H1 (cell line): Measurements from ENCODE around the gene USP7. TPM values are rescaled to one million over a fixed set of nuclear protein-coding genes. Genes with fewer than 3 reads are reported as not detected.
"Not testable (repeated sequence)": the region's sequence is repeated elsewhere in the genome, so short reads cannot be mapped to it uniquely, and the experiment has no call there.

Experiments used
- CTCF ChIA-PET: fragments of 300-600 bp; sonication (Branson Sonifier 250); formaldehyde crosslinking; loops from one replicate; lab custom pipeline; 2021; ENCODE audit not compliant: partially characterized antibody; lab: Charles Lee
- POLR2A ChIA-PET: fragments of 300-600 bp; sonication (Branson Sonifier 250); formaldehyde crosslinking; loops from one replicate; lab custom pipeline; 2021; ENCODE audit warnings: inconsistent platforms; ENCODE audit not compliant: partially characterized antibody; lab: Charles Lee
- DNase-seq, 2 experiments: peaks; one replicate each; pipeline versions ENCODE4 v3.0.0 to v3.0.0-alpha.2; 2010 to 2022; ENCODE audit warnings: low spot score in 2 of 2, low read depth in 1 of 2, mixed read lengths in 1 of 2
- FAIRE-seq: peaks from 2 replicates; lab custom pipeline; 2011; peaks lifted over from hg19 to GRCh38; lab: Jason Lieb, UNC
- H2AFZ ChIP-seq: 2 replicates; pipeline ENCODE4 v1.8.1; 2012; ENCODE audit warnings: low read length, inconsistent platforms
- H2AK5ac ChIP-seq: 2 replicates; pipeline ENCODE4 v1.6.1; 2013; ENCODE audit warnings: low read depth, low read length
- H2BK120ac ChIP-seq: replicated peaks from 2 replicates; pipeline ENCODE3; 2013; ENCODE audit warnings: low read depth, low read length, inconsistent platforms
- H2BK12ac ChIP-seq: 2 replicates; pipeline ENCODE4 v1.6.1; 2013; ENCODE audit warnings: low read depth, low read length
- H2BK15ac ChIP-seq: 2 replicates; pipeline ENCODE4 v1.6.1; 2013; ENCODE audit warnings: low read length
- H2BK20ac ChIP-seq: 2 replicates; pipeline ENCODE4 v1.6.1; 2013; ENCODE audit warnings: low read length
- H2BK5ac ChIP-seq: 2 replicates; pipeline ENCODE4 v1.6.1; 2013; ENCODE audit warnings: low read depth, low read length
- H3K14ac ChIP-seq: 2 replicates; pipeline ENCODE4 v1.6.1; 2013; ENCODE audit warnings: inconsistent platforms; ENCODE audit not compliant: insufficient read length
- H3K18ac ChIP-seq: 2 replicates; pipeline ENCODE4 v1.6.1; 2013; ENCODE audit warnings: low read length; ENCODE audit errors: extremely low read depth
- H3K23ac ChIP-seq: 2 replicates; pipeline ENCODE4 v1.6.1; 2013; ENCODE audit warnings: inconsistent platforms; ENCODE audit not compliant: insufficient read length
- H3K23me2 ChIP-seq: 2 replicates; pipeline ENCODE4 v1.6.1; 2013; ENCODE audit warnings: low read depth, low read length
- H3K27ac ChIP-seq: 2 replicates; pipeline ENCODE4 v1.6.1; 2011; ENCODE audit warnings: low read depth, low read length, inconsistent platforms
- H3K27me3 ChIP-seq, 4 experiments: replicated peaks in 1 of 4; 1 replicate in 1 of 4; 2 replicates in 3 of 4; pipeline versions ENCODE4 v1.6.1 to v1.8.1; 2011 to 2013; ENCODE audit warnings: low read length in 3 of 4, mild to moderate bottlenecking in 3 of 4, inconsistent platforms in 2 of 4, mixed read lengths in 2 of 4, moderate library complexity in 1 of 4; ENCODE audit not compliant: control insufficient read depth in 3 of 4, insufficient read depth in 3 of 4; ENCODE audit errors: extremely low read depth in 1 of 4
- H3K36me3 ChIP-seq, 4 experiments: 2 replicates each; pipeline versions ENCODE4 v1.6.1 to v1.8.1; 2011 to 2013; ENCODE audit warnings: mild to moderate bottlenecking in 4 of 4, low read length in 3 of 4, moderate library complexity in 2 of 4, control low read depth in 1 of 4, inconsistent platforms in 1 of 4; ENCODE audit not compliant: insufficient read depth in 4 of 4, control insufficient read depth in 2 of 4
- H3K4ac ChIP-seq: replicated peaks from 2 replicates; pipeline ENCODE3; 2013; ENCODE audit warnings: low read length, low read depth, mixed read lengths, inconsistent platforms; ENCODE audit not compliant: insufficient read length
- H3K4me1 ChIP-seq, 4 experiments: replicated peaks in 1 of 4; 1 replicate in 1 of 4; 2 replicates in 3 of 4; pipeline versions ENCODE4 v1.6.1 to v1.8.1; 2011 to 2013; ENCODE audit warnings: low read length in 3 of 4, inconsistent platforms in 2 of 4, mixed read lengths in 1 of 4; ENCODE audit not compliant: insufficient read depth in 4 of 4, control insufficient read depth in 3 of 4
- H3K4me2 ChIP-seq, 2 experiments: 2 replicates each; pipeline versions ENCODE4 v1.6.1 to v1.8.1; 2011 to 2013; ENCODE audit warnings: low read depth in 2 of 2, low read length in 2 of 2, control low read depth in 1 of 2, inconsistent platforms in 1 of 2, mild to moderate bottlenecking in 1 of 2; ENCODE audit not compliant: insufficient read depth in 1 of 2
- H3K4me3 ChIP-seq, 4 experiments: fragments of 200-600, 300-600 bp in 1 of 4; sonication (generic), shearing (Covaris generic), sonication (Bioruptor Twin) in 1 of 4; 2 replicates each; pipeline versions ENCODE4 v1.5.1 to v1.8.1; 2011 to 2016; ENCODE audit warnings: low read length in 4 of 4, low read depth in 3 of 4, control low read depth in 2 of 4, inconsistent platforms in 2 of 4, mild to moderate bottlenecking in 2 of 4, mixed read lengths in 1 of 4, moderate library complexity in 1 of 4; ENCODE audit not compliant: insufficient read depth in 2 of 4; ENCODE audit errors: extremely low read depth in 1 of 4
- H3K56ac ChIP-seq: replicated peaks from 2 replicates; pipeline ENCODE3; 2013; ENCODE audit warnings: low read depth, mild to moderate bottlenecking, mixed read lengths, low read length, inconsistent platforms; ENCODE audit not compliant: insufficient read length
- H3K79me1 ChIP-seq: 2 replicates; pipeline ENCODE4 v1.6.1; 2013; ENCODE audit warnings: low read depth, low read length, control low read depth
- H3K79me2 ChIP-seq, 2 experiments: 2 replicates each; pipeline versions ENCODE4 v1.6.1 to v1.8.1; 2012 to 2013; ENCODE audit warnings: low read length in 2 of 2, mild to moderate bottlenecking in 2 of 2, inconsistent platforms in 1 of 2; ENCODE audit not compliant: insufficient read depth in 2 of 2, control insufficient read depth in 1 of 2
- H3K9ac ChIP-seq, 4 experiments: replicated peaks in 1 of 4; 1 replicate in 1 of 4; 2 replicates in 3 of 4; pipeline versions ENCODE4 v1.6.1 to v1.8.1; 2011 to 2013; ENCODE audit warnings: low read depth in 3 of 4, low read length in 3 of 4, control low read depth in 2 of 4, mild to moderate bottlenecking in 2 of 4, moderate library complexity in 2 of 4, inconsistent platforms in 1 of 4; ENCODE audit errors: extremely low read depth in 1 of 4
- H3K9me3 ChIP-seq, 2 experiments: 2 replicates each; pipeline versions ENCODE4 v1.6.1 to v1.8.1; 2012 to 2013; ENCODE audit warnings: mild to moderate bottlenecking in 2 of 2, moderate library complexity in 2 of 2, control low read depth in 1 of 2, inconsistent platforms in 1 of 2, low read depth in 1 of 2, low read length in 1 of 2, mixed read lengths in 1 of 2; ENCODE audit not compliant: insufficient read depth in 2 of 2
- H4K20me1 ChIP-seq, 2 experiments: replicated peaks in 1 of 2; 2 replicates each; pipeline versions ENCODE3 to v1.8.1; 2011 to 2013; ENCODE audit warnings: inconsistent platforms in 2 of 2, low read length in 2 of 2, mild to moderate bottlenecking in 1 of 2; ENCODE audit not compliant: insufficient read depth in 2 of 2, control insufficient read depth in 1 of 2
- H4K5ac ChIP-seq: 2 replicates; pipeline ENCODE4 v1.6.1; 2013; ENCODE audit warnings: low read length, low read depth, mixed read lengths, inconsistent platforms; ENCODE audit not compliant: insufficient read length
- H4K8ac ChIP-seq: 2 replicates; pipeline ENCODE4 v1.8.0; 2013; ENCODE audit warnings: mild to moderate bottlenecking, moderate library complexity, low read length, inconsistent platforms; ENCODE audit not compliant: insufficient read depth; ENCODE audit errors: extremely low read depth
- H4K91ac ChIP-seq: replicated peaks from 2 replicates; pipeline ENCODE3; 2013; ENCODE audit warnings: low read length, mixed read lengths, inconsistent platforms; ENCODE audit not compliant: insufficient read length
- WGBS, 2 experiments: shearing (Covaris generic) in 1 of 2; methylation state at CpG; one replicate each; pipeline versions ENCODE4 v1.1.6 to v1.1.7; 2013 to 2015; ENCODE audit warnings: low lambda C conversion rate in 2 of 2, mixed read lengths in 2 of 2, inconsistent platforms in 1 of 2, low coverage in 1 of 2, missing lambda C conversion rate in 1 of 2; ENCODE audit not compliant: insufficient replicate concordance in 2 of 2, insufficient coverage in 1 of 2, insufficient read length in 1 of 2; ENCODE audit errors: extremely low coverage in 1 of 2, missing lambda C conversion rate in 1 of 2; 5-methylcytosine and 5-hydroxymethylcytosine counted together
- polyA plus RNA-seq, 7 experiments: library from polyadenylated mRNA; depleted of rRNA in 3 of 7; stranded (reverse) in 5 of 7; unstranded in 2 of 7; fragments of >200 nt in 5 of 7; fragments of 200-250 nt in 2 of 7; gene quantifications; 1 replicate in 5 of 7; 2 replicates in 1 of 7; 4 replicates in 1 of 7; pipeline versions ENCODE4 v1.2.1 to v1.2.3, GENCODE V29; 2011 to 2013; ENCODE audit warnings: missing spikeins in 2 of 7, mixed read lengths in 2 of 7
- total RNA-seq: library from RNA; stranded (reverse); fragmentation: NEBNext Ultra II Directional; extraction: Animal tissue kit (Norgen Biotek cat#: 25700); gene quantifications from 2 replicates; pipeline ENCODE4 v1.2.1, GENCODE V29; 2021

The USP7 gene
- total and polyA plus RNA-seq, 2 of the 8 experiments (the other 6 are each of a cell fraction or from before 2014, with no cell fraction given): 21.3 to 211 TPM

- not testable (repeated sequence) for H2BK5ac ChIP-seq, H2BK15ac ChIP-seq, FAIRE-seq, H4K91ac ChIP-seq, H3K9ac ChIP-seq, H3K18ac ChIP-seq, H3K56ac ChIP-seq, H2AK5ac ChIP-seq, H2AFZ ChIP-seq, H3K14ac ChIP-seq, H4K5ac ChIP-seq, H3K4me2 ChIP-seq, H3K79me2 ChIP-seq, H2BK20ac ChIP-seq, H3K79me1 ChIP-seq, H3K36me3 ChIP-seq, H4K8ac ChIP-seq, H3K27ac ChIP-seq, H4K20me1 ChIP-seq, H3K9me3 ChIP-seq, DNase-seq, H3K4me3 ChIP-seq, H3K4ac ChIP-seq, H3K23ac ChIP-seq, H3K27me3 ChIP-seq, H3K23me2 ChIP-seq
- peaks cover 8 to 18% (median 12%) of the 10 kb centered on the region in 4 experiments for H3K4me1 ChIP-seq
- peak overlapping the region; percentile 33 for H2BK120ac ChIP-seq
- peak overlapping the region; percentile 80; the same call in 1 of the 2 replicates for H2BK12ac ChIP-seq
- WGBS, 2 experiments: 92% methylated on average over 7 of the region's 9 CpGs; no CpG with 5 or more reads in 1 of the 2 experiments
- CTCF ChIA-PET: interaction anchor here (0.6 to 3.1 kb wide), 5 partner anchors 7 to 45 kb away, joined by 3 to 14 read pairs (median 3); no protein-coding TSS in a partner anchor
- POLR2A ChIA-PET: interaction anchor here (1.2 kb wide), 1 partner anchor 40 kb away, joined by 3 read pairs; no protein-coding TSS in a partner anchor
These were observed 4.3 kb upstream of the USP7 start for GRCh38 chr16:8968054-8968453.
